Erythroblast (primary cell): ENCODE results near the gene DDIAS.
"Not testable (repeated sequence)": the region's sequence is repeated elsewhere in the genome, so short reads cannot be mapped to it uniquely, and the experiment has no call there.

Experiments
- DNase-seq, 2 experiments: peaks; one replicate each; lab custom pipeline; 2025; lab: John Stamatoyannopoulos, UW
- GATA1 ChIP-seq: IDR thresholded peaks from 2 replicates; pipeline ENCODE4 v1.6.1; 2011; ENCODE audit warnings: low read depth, mild to moderate bottlenecking, control low read depth, low read length, moderate library complexity
- POLR2A ChIP-seq: IDR thresholded peaks from 2 replicates; pipeline ENCODE4 v1.6.1; 2011; ENCODE audit warnings: mild to moderate bottlenecking, low read length

DDIAS gene

GRCh38 chr11:82899957-82900276 is 1.6 kb upstream of the DDIAS start:
- no peak for TF ChIP-seq POLR2A
- no peak for TF ChIP-seq GATA1
- no peak for DNase-seq

GRCh38 chr11:82900277-82901164 is 1.0 kb upstream of the DDIAS start, which contains the start of gene PRCP:
PRCP (minus strand) TSS chr11:82900430; CDS start chr11:82900402, 28 bp downstream.
- TF ChIP-seq POLR2A: peak; percentile 81
- TF ChIP-seq GATA1: no peak
- peak; percentile 92 to 94 for DNase-seq

GRCh38 chr11:82901922-82902485 is 468 bp downstream of the DDIAS start:
- peak; percentile 62 to 63 for DNase-seq
- TF ChIP-seq GATA1: no peak
- peak; percentile 33 for TF ChIP-seq POLR2A

- no peak for DNase-seq
- TF ChIP-seq GATA1 (no peak), POLR2A (no peak)
These were observed 1.3 kb downstream of the DDIAS start for GRCh38 chr11:82902880-82903279.

- peak in 1 of 2 experiments; percentile 8 for DNase-seq
- no peak for TF ChIP-seq GATA1
- no peak for TF ChIP-seq POLR2A
These were observed 2.5 kb downstream of the DDIAS start for GRCh38 chr11:82903843-82904586.

GRCh38 chr11:82906236-82906635 is 4.7 kb downstream of the DDIAS start:
- TF ChIP-seq GATA1: no peak
- no peak for TF ChIP-seq POLR2A
- peak; percentile 17 to 51 for DNase-seq

- no peak for DNase-seq
- TF ChIP-seq GATA1: no peak
- no peak for TF ChIP-seq POLR2A
These were observed 5.4 kb downstream of the DDIAS start for GRCh38 chr11:82906931-82907330.

- TF ChIP-seq GATA1: no peak
- TF ChIP-seq POLR2A: no peak
- no peak for DNase-seq
These were observed 5.8 kb downstream of the DDIAS start for GRCh38 chr11:82907371-82907770.

GRCh38 chr11:82908311-82908710 is 6.8 kb downstream of the DDIAS start:
- TF ChIP-seq GATA1 (no peak), POLR2A (no peak)
- no peak for DNase-seq

GRCh38 chr11:82909015-82909640 is 7.6 kb downstream of the DDIAS start:
- TF ChIP-seq POLR2A (no peak), GATA1 (no peak)
- no peak for DNase-seq

- not testable (repeated sequence) for DNase-seq
These were observed 18.2 kb downstream of the DDIAS start for GRCh38 chr11:82919786-82920185.

GRCh38 chr11:82920227-82920626 is 18.7 kb downstream of the DDIAS start:
- not testable (repeated sequence) for DNase-seq

- not testable (repeated sequence) for DNase-seq
These were observed 21.0 kb downstream of the DDIAS start for GRCh38 chr11:82922396-82923173.
